Mesenteric fat pad (tissue), 1 donor: ENCODE data around the gene UAP1L1. TPM values are rescaled to one million over a fixed set of nuclear protein-coding genes. Genes with fewer than 3 reads are reported as not detected.
"Not testable (repeated sequence)": the region's sequence is repeated elsewhere in the genome, so short reads cannot be mapped to it uniquely, and the experiment has no call there.

Experiments
- DNase-seq: peaks from one replicate; pipeline ENCODE4 v3.0.0-alpha.2; 2020; ENCODE audit warnings: low spot score
- total RNA-seq: library from RNA; stranded (reverse); fragmentation: NEBNext Ultra II Directional; extraction: Animal tissue kit (Norgen Biotek cat#: 25700); gene quantifications from one replicate; pipeline ENCODE4 v1.2.1, GENCODE V29; 2021
- donor health status: DM: yes; HTN: yes; CAD: no.

Gene UAP1L1
- total RNA-seq, 1 donor from 2014 or later: 28.1 TPM

DNA sequence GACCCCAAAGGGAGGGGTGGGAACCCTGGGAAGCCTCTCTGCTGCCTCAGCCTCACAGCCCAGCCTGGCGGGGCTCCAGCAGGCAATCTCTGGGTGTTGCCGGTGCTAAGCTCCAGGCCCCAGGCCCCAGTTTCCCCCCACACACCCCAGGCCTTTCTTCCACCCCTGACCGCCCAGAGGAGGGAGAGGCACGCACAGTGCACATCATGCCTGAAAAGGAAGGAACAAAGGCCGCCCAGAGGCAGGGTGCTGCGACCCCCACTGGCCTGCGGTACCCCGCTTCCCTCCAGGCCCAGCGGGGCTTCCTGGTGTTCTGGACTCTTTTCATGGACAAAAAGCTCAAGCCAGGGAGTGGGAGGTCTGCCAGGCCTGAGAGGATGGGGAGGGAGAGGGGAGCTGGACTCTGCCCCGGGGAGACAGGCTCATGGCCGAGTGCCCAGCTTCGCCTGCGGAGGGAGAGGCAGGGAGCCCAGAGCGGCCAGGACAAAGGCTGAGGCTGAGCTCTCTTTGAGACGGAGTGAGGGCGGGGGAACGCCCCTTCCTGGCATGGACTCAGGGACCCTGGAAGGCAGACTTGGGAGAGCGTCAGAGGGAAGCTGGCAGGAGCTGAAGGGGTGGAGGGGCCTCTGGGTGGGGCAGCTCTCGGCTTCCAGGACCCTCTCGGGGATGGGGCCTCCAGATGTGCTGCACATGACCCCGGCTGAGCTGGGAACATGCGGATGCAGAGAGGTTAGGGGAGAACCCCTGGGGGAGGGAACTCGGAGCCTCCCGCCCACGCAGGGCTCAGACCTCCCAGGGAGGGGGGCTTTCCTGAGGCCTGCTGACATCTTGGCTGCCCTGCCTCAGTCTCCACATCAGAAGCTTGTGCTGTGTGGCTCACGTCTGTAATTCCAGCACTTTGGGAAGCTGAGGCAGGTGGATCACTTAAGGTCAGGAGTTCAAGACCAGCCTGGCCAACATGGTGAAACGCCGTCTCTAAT, 21.6 kb upstream of the UAP1L1 start:
- DNase-seq: no peak

DNA sequence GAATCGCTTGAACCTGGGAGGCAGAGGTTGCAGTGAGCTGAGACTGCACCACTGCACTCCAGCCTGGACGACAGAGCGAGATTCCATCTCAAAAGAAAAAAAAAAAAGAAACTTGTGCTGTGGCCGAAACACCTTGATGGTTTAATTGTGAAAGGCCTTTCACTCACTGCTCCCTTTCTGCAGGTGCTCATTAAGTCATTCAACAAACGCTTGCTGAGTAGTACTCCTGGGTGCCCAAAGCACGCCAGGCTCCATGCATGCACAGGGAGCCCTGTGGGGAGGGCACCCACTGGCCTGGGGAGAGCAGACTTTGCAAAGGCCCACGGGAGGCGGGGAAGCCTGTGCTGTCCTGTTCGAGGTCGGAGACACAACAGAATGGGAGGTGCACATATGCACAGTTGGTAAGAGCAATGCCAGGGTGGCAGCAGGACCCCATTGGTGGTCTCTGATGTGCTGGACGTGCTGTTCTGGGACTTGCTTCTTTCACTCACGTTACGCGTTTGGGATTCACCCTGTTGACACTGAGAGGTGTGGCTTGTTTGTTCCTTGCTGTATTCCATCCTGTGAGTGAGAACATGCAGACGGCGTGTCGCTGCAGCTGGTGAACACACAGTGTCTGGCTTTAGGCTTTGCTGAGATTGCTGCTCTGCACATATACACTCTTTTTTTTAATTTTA, 20.4 kb upstream of the UAP1L1 start:
- no peak for DNase-seq

DNA sequence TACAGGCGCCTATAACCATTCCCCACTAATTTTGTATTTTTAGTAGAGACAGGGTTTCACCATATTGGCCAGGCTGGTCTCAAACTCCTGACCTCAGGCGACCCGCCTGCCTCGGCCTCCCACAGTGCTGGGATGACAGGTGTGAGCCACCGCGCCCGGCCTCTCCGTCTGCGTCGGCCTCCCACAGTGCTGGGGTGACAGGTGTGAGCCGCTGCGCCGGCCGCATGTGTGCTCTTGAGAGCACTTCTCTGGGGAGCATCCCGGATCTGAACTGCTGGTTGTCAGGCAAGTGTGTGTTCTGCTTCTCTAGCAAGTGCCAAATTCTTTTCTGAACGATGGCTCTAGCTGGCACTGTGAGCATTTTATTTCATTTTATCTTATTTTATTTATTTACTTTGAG, 19.8 kb upstream of the UAP1L1 start:
- no peak for DNase-seq

DNA sequence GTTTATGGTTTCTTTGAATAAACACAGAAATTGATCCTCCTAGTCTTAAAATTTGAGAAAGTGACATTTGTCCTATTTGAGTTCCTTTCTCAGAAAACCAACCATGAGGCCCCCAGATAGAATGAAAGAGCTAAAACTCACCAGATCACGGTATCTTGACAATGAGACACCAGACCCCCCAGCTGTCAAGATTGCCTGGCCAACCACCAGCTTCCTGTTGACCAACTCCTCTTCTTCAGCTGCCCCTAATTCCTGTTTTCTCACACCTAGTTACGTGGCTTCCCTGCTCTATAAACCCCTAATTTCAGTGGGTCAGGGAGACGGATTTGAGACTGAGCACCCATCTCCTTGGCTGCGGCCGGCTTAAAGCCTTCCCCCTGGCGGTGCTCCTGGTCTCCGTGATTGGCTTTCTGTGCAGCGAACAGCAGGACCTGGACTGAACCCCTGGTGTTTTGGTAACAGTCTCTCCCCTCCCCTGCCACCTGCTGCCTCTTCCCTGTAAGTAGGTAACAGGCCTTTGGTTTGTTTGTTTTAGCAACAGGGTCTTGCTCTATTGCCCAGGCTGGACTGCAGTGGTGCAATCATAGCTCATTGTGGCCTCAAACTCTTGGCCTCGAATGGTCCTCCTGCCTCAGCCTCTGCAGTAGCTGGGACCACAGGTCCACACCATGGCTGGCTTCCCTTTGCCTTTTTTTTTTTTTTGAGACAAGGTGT, 18.6 kb upstream of the UAP1L1 start:
- no peak for DNase-seq

DNA sequence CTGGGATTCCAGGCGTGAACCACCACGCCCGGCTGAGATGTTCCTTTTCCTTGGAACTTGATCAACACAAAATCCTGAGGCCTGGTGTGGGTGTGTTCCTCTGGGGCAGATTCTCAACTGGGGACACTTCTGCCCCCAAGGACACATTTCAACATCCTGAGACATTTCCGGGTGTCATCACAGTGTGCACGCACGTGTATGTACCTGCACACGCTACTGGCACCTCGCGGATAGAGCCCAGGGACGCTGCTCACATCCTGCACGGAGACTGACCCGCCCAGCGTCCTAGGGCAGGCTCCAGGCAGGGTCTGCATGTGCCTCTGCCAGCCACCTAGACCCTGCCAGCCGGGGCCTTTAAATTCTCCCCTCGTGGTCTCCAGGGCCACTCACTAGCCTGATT, 14.9 kb upstream of the UAP1L1 start:
- no peak for DNase-seq

DNA sequence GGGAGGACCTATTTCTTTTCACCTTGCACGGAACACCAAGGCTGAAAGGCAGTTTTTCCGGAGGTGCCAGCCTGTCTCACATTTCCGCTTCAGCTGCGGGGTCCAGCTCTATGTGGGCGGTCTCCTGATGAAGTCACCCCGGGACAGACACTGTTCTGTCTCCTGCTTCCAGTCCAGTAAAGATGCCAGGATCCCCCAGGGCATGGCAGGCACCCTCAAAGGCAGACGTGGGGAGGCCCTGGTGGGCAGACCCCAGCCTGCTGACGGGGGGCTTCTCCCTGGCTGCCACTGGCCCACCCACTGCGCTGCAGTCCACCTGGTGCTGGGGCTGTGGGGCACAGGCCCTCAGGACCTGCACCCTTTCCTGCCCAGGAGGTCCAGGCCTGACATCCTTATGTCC, 14.5 kb upstream of the UAP1L1 start:
- DNase-seq: not testable (repeated sequence)

DNA sequence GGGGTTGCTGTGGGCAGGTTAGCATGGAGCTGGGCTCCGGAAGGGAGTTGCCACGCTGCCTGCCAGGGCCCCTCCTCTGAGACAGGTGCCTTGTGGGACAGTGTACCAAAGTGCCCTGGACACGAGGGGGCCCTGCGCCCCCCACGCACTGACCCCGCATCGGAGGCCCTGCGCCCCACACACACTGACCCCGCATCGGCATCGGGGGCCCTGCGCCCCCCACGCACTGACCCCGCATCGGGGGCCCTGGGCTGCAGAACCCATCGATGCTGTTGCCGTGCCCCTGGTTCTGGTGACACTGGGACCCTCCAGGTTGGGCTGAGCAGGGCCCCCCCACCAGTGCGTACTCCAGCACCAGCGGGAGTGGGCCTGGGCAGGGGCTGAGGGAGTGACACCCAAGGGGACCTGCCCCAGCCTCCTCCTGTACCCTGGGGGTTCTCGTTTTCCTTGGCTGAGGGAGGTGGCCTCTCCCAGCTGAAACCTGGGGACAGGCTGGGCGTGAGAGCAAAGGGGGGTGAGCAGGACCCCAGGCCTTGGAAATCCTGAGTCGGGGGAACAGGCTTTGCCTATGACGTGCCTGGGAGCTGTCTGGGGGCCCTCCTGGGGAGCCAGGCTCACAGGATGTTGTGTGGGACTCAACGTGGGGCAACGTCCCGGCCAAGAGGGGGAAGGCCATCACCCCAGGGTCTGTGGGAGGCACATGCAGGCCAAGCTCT, 13.8 kb upstream of the UAP1L1 start:
- no peak for DNase-seq

DNA sequence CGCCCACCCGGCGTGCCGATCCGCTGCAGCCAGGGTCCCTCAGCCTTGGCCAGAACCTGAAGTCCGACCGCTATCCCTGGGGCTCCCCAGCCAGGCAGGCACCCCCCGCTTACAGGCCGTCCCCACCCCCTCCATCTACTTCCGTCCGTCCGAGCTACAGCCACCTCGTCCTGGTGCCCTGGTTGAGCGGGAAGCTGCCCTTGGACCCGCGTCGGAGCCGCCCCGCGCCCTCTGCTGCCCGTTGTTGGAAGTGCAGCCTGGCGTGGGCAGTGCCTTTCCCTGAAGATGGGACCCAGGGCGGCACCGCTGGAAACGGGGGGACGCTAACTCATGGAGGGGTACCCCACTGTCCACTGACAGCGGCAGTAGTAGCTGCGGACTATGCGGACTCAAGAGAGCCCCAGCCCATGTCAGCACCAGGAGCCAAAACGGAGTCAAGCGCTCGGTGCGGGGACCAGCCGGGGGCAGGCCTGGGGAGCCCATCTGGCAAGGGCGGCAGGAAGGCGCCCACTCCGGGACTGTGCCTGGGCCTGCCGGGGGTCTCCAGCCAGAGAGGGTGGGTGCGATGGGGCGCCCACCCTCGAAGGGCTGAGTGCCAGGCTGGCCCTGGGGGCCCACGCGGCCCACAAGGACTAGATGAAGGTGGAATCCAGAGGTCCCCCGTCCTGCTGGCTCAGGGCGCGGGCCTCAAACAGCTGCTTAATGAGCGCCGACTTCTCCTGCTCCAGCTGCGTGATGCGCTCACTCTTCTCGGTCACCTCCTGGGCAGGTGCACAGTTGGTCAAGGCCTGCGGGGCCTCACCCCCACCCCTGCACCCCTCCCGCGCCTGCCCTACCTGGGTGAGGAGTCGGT, 13.1 kb upstream of the UAP1L1 start:
- DNase-seq: no peak

DNA sequence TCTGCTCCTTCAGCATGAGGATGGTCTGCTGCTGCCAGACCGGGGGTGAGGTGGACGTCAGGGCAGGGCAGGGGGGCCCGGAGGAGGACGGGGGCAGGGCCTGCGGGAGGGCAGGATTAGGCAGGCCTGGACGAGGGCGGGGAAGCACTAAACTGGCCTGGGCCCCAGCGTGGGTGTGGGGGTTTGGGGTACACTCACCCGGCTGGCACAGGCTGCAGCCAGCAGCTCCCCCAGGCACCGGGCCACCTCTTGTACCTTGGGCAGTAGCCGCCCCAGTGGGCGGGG, 12.5 kb upstream of the UAP1L1 start:
- DNase-seq: no peak

DNA sequence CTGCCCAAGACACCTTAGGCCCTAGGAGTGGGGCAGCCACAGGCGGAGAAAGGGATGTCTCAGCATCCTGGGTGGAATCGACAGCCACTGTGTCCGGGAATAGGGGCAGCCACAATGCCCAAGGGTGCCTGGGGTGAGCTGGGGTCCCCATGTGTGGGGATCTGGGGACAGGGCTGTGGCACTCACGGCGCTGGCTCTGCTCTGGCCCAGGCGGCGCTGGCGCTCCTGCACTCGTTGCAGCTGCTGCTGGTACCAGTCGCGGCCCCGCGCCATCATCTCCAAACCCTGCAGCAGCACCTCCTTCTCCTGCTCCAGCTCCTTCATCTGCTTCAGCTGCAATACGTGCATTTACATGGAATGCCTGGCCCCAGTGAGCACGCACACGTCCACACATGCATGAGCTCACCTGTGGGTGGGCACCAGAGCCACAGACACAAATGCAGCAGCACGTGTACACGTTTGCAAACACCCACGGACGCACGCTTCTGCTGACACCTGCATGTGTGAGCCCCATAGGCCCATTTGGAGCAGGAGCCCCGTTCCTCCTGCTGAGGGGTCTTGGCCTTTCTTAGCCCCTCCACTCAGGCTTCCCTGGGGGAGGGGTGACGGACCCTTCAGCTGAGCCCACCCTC, 11.9 kb upstream of the UAP1L1 start:
- DNase-seq: no peak

DNA sequence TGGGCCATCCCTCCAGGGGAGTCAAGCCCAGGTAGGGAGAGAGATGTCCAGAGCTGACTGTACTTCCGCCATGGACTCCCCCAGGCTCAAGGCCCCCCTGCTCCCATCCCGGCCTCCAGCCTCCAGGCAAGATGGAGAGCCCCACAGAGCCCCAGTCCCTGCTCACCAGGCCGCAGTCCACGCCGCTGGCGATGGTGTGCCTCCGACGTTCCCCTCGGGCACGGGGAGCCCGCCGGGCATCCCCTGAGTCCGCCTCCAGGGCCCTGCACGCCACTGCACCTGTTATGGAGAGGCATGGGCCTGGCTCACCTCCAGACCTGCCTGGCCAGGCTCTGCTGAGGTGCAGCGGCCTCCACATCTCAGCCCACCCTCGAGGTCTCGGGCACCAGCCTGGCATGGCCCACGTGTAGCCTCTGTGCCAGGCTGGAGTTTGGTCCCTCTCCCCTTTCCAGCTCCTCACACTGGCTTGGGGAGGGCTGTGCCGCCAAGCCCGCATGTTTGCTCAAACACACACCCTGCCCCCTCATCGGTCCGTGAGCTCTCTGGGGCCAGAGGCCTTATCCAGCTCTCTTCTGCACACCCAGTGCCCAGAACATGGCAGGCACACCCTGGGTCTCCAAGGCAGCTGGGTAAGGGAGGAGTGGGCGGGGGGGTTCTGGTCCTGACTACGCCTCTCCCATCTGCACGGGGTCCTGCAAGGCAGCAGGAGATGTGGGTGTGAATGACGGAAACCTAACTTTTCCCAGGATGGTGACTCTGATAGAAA, 11.0 kb upstream of the UAP1L1 start:
- no peak for DNase-seq

DNA sequence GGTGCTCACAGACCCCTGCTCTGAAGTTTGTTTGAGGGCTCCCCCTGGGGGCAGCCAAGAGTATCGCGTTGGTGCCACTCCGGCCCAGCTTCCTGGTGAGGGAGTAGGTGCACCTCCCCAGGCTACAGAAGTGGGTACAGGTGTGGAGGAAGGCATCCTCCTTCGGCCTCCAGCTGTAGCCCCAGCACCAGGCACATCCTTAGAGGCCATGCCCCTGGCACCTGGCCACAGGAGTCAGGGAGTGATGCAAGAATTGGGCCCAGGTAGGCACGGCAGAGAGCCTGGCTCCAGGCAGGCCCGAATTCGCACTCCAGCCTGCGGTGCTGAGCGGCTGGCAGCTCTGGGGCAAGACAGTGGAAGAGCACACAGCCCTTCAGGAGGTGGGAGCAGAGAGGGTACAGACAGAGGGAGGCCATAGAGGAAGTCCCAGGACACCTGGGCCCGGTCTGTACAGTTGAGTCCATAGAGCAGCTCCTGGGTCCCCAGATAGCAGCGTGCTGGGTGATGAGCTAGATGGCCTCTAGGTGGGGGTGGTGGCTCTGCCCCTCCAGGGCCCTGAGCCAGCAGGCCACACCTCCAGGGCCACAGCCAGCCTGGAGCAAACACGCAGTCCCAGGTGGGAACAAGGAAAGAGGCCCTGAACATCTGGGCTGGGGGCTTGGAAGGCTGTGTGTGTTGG, 9.3 kb upstream of the UAP1L1 start:
- DNase-seq: no peak

DNA sequence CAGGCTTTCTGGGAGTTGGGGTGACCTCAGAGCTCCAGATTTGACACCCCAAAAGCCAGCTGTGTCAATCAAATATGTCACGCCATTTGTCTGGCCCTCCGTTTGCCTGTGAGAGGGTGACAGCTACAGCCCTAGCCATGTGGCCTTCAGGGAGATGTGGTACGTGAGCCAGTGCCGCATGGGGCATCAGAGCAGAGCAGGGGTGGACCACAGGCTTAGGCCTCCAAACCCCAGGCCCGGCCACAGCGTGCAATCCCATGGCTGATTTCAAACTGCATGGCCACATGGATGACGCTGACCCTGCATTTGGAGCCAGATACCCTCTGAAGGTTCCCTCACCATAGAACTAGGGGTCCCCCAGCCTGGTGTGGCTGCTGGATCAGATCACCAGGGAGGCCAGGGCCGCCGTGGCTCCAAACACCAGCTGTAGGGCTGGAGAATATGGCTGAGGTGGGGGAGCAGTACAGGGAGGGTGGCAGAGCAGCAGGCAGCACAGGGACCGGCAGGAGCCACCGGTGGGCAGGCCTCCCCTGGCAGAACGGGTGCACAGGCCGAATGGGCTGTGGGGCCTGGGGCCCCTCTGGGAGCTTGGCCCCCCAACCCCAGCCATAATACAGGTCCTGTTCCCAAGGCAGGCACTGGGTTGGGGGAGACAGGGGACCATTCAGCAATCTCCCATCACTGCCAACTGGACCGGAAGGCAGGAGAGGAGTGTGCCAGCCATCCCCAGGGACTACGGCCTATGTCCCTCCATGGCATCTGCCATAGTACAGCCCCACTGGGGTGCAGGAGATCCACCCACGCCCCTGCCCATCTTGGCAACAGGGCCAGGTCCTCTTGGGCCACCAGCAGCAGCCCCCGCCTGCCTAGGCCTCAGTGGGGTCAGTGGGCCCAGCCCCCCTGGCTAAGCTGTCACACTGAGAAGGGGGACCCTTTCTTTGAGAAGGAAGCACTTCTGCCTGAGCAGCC, 8.5 kb upstream of the UAP1L1 start:
- no peak for DNase-seq

DNA sequence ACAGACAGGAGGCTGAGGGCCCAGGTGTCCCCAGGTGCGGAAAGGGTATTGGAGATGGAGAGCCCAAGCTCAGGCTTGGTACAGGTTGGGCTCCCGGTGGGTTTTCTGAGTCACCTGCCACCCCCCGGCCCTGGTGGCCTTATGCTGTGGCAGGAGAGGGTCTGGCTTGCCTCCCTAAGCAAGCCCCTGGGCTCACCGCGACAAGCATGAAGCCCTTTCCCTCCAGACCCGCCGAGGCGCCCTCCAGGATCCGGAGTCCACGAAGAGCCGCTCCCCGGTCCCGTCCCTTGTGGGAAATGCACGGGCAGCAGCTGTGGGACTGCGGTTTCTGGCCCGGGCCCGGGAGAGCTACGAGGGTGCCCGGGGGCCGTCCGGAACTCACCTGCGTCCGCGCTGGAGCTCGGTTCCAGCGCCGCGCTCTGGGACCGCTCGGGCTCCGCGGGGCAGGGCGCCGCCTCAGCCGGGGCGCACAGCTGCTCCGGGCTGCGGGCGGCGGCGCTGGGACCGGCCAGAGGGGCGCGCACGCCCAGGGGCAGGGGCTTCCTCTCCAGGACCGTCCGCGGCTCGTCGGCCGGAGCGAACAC, 7.7 kb upstream of the UAP1L1 start:
- no peak for DNase-seq

DNA sequence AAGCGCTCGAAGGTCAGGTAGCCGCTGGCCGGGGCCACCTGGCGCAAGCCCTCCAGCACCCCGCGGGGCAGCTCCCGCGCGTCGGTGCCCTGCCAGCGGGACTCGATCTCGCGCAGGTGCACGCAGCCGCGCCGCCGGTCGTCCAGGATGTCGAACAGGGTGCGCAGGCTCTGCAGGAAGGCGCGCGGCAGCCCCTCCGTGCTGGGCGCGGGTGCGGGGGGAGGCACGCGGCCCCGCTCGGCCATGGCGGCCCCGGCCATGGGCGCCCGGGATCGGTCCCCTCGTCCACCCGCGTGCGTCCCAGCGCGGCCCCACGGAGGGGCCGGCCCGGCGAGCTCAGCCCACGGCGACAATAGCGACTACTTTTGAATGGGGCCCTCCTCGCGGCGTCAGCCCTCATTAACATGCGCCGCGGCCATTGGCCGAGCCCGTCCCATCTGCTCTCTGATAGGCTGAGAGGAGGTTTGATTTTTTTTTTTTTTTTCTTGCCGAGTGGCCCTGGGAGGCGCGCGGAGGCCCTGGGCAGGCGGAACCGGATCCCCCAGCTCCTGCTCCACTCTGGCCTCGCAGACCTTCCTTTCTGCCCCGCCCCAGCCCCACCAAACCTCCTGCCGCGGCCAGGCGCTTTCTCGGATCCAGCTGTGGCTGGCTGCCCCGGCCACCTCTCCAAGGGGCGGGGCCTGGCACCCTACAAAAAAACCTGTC, 7.0 kb upstream of the UAP1L1 start, which contains the start of gene SAPCD2:
TSS of gene SAPCD2 (minus strand) at position 357 of the 705 bp plus-strand sequence. CDS start at position 260, 97 bp downstream.
- DNase-seq: peak; percentile 95

DNA sequence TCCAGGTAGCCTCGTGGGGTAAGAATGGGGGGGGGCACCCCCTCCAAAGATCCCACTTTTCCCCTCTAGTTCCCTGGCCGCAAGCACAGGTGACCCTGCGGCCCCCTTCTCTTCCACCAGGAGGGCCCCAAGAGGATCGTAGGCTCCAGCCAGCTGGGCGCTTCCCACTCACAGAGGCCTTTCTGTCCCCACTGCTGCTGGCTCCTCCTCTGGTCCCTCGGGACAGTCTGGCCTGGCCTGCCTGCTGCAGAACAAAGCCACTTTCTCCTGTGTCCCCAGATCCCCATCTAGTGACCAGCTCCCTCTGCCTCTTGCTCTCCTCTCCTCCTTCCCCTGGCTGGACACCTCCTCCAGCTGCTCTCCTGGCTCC, 6.4 kb upstream of the UAP1L1 start:
- no peak for DNase-seq
